Adrenal gland (tissue), 12 donors: Measurements from ENCODE around the gene CLEC3A. TPM values are rescaled to one million over a fixed set of nuclear protein-coding genes. Genes with fewer than 3 reads are reported as not detected.

Experiments used
- DNase-seq, 7 donors: peaks; one replicate each; pipeline ENCODE4 v3.0.0-alpha.2; 2019 to 2020
- H3K27ac ChIP-seq, 5 donors: fragments of 200-600 bp; sonication (generic) in 4 of 5; 1 replicate in 3 of 5; 2 replicates in 2 of 5; pipeline versions ENCODE4 v1.5.1 to v1.8.0; 2016 to 2020; ENCODE audit warnings: mild to moderate bottlenecking in 1 of 5
- H3K27me3 ChIP-seq: fragments of 200-600 bp; 2 replicates; pipeline ENCODE4 v1.8.0; 2021
- H3K36me3 ChIP-seq, 2 donors: fragments of 200-600 bp; replicated peaks in 1 of 2; 1 replicate in 1 of 2; 2 replicates in 1 of 2; pipeline versions ENCODE4 v1.5.1 to v1.8.0; 2018 to 2022
- H3K4me1 ChIP-seq, 2 donors: fragments of 200-600 bp; replicated peaks in 1 of 2; 1 replicate in 1 of 2; 2 replicates in 1 of 2; pipeline versions ENCODE4 v1.5.1 to v1.8.0; 2018 to 2021
- H3K4me3 ChIP-seq, 4 donors: fragments of 200-600 bp; sonication (generic) in 3 of 4; one replicate each; pipeline ENCODE4 v1.5.1; 2016 to 2018
- H3K9me3 ChIP-seq, 3 donors: fragments of 200-600 bp; sonication (generic) in 1 of 3; replicated peaks in 1 of 3; 1 replicate in 2 of 3; 2 replicates in 1 of 3; pipeline versions ENCODE4 v1.5.1 to v1.8.0; 2016 to 2021
- POLR2A ChIP-seq, 2 donors: fragments of 450-650 bp; IDR thresholded peaks; one replicate each; pipeline ENCODE4 v1.6.1; 2017; ENCODE audit warnings: antibody characterized with exemption in 2 of 2, mild to moderate bottlenecking in 2 of 2, moderate library complexity in 1 of 2
- WGBS, 4 donors: extraction: QIAGEN DNeasy Blood & Tissue Kit in 2 of 4; methylation state at CpG; one replicate each; pipeline versions ENCODE4 v1.1.5 to v1.1.7; 2013 to 2017; 5-methylcytosine and 5-hydroxymethylcytosine counted together
- intact Hi-C, 2 donors: fragments of 100-400 bp; cut with DNase I; formaldehyde crosslinking; loops; one replicate each; pipeline versions ENCODE4 v1.14.1 to v1.15.0; 2022 to 2023
- polyA plus RNA-seq, 3 donors: library from polyadenylated mRNA; stranded (reverse); fragments of 200-250 nt in 2 of 3; fragments of 350-450 nt in 1 of 3; fragmentation: Illumina TruSeq in 1 of 3; extraction: RNeasy Lipid Tissue Mini Kit (QIAGEN cat#74804) in 1 of 3; gene quantifications; one replicate each; pipeline ENCODE4 v1.2.3, GENCODE V29; 2013 to 2014
- total RNA-seq, 9 donors: library from RNA; depleted of rRNA in 4 of 9; stranded (reverse); fragments of >200 nt in 4 of 9; fragments of 120-200 nt in 1 of 9; fragmentation: NEBNext Ultra II Directional in 1 of 9; extraction: Animal tissue kit (Norgen Biotek cat#: 25700) in 1 of 9; gene quantifications; one replicate each; pipeline versions ENCODE4 v1.1.0 to v1.2.4, GENCODE V29; 2013 to 2023
- TF ChIP-seq, protein P1 (sequence below), 6 experiments: fragments of 450-650 bp in 4 of 6; fragments of 200-600 bp in 2 of 6; sonication (generic) in 1 of 6; IDR thresholded peaks; 1 replicate in 5 of 6; 2 replicates in 1 of 6; pipeline versions ENCODE4 v1.5.1 to v1.8.0; 2016 to 2021; ENCODE audit warnings: antibody characterized with exemption in 6 of 6, mild to moderate bottlenecking in 2 of 6, moderate library complexity in 1 of 6
- donor health status: healthy with polysubstance abuse.
- donor health status: Bipolar disorder and iron deficiency.
- donor health status: DM: yes; HTN: yes; CAD: no.
- donor health status: DM: no; HTN: no; CAD: no.
- donor health status: DM: no; HTN: no; CAD: no.
- donor health status: DM: yes; HTN: yes; CAD: no.

CLEC3A gene
- total and polyA plus RNA-seq, 12 donors: not detected

DNA sequence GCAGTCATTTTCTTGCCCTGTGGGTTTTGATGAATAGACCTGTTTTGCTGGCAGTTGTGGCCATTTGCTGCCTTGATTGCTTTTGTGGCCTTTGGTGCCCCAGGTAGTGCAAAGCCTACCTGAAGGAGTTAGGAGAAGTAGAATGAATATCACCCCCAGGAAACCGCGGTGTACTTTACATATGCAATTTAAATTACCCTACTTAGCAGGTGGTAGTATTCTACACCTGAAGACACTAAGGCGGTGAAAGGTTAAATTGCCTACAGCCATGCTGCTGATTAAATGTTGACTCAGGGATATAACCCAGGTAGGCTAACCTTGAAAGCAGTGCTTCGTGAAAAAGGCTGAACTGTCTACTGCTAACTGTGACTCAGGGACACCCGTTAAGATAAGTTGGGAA, 49.9 kb downstream of the CLEC3A start:
- H3K4me1 ChIP-seq: no peaks in the 10 kb centered on the region
- H3K27me3 ChIP-seq: no peaks in the 10 kb centered on the region
- H3K27ac ChIP-seq: no peak overlapping the region
- H3K36me3 ChIP-seq: no peaks in the 10 kb centered on the region
- DNase-seq: no peak
- no peak for TF ChIP-seq POLR2A (IDR thresholded peaks at IDR 0.05)
- TF ChIP-seq, protein P1, sequence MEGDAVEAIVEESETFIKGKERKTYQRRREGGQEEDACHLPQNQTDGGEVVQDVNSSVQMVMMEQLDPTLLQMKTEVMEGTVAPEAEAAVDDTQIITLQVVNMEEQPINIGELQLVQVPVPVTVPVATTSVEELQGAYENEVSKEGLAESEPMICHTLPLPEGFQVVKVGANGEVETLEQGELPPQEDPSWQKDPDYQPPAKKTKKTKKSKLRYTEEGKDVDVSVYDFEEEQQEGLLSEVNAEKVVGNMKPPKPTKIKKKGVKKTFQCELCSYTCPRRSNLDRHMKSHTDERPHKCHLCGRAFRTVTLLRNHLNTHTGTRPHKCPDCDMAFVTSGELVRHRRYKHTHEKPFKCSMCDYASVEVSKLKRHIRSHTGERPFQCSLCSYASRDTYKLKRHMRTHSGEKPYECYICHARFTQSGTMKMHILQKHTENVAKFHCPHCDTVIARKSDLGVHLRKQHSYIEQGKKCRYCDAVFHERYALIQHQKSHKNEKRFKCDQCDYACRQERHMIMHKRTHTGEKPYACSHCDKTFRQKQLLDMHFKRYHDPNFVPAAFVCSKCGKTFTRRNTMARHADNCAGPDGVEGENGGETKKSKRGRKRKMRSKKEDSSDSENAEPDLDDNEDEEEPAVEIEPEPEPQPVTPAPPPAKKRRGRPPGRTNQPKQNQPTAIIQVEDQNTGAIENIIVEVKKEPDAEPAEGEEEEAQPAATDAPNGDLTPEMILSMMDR (IDR thresholded peaks at IDR 0.05): no peak
- no peak overlapping the region for H3K4me3 ChIP-seq
- 19 to 31% (median 22%) methylated on average over 5 of the region's 5 CpGs for WGBS, 4 donors
- intact Hi-C loops: no loop called here
- H3K9me3 ChIP-seq: no peaks in the 10 kb centered on the region

DNA sequence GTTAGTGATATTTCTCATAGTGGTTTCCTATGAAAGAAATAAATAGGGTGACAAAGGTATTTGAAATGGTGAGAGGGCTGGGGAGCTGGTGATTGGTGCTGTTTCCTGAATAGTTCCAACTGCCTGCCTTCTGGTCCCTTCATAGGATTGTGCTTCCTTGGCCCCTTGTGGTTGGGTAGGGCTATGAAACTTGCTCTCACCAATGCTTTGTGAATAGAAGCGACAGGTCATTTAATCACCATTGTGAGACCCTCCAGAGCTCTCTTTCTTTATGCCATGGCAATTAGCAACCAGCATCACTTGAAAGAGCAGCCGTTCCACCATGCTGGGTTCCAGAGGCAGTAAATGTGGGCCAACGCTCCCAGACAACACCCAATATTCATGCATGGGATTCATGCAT, 53.5 kb downstream of the CLEC3A start:
- intact Hi-C loops: no loop called here
- Histone ChIP-seq H3K27me3 (no peaks in the 10 kb centered on the region), H3K4me3 (peak overlapping the region in 1 of 4 donors; percentile 11), H3K27ac (no peak overlapping the region), H3K4me1 (no peaks in the 10 kb centered on the region), H3K36me3 (no peaks in the 10 kb centered on the region), H3K9me3 (no peaks in the 10 kb centered on the region)
- 69 to 84% (median 77%) methylated on average over 3 of the region's 3 CpGs for WGBS, 4 donors
- no peak for DNase-seq
- no peak for TF ChIP-seq POLR2A (IDR thresholded peaks at IDR 0.05)
- TF ChIP-seq, protein P1 (IDR thresholded peaks at IDR 0.05): no peak

DNA sequence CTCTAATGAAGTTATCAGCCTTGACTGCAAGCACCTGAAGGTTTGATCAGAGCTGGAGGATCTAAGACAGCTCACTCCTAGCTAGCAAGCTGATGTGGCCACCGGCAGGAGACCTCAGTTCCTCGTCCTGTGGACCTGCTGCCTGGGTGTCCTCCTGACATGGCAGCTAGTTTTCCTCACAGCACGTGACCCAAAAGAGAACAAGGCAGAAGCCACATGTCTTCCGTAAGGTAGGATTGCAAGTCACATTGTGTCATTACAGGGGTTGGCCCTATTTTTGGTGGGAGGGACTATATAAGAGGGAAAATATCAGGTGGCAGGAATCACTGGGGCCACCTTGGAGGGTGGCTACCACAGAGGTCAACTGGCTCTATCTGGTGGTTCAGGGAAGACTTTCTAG, 59.0 kb downstream of the CLEC3A start:
- Histone ChIP-seq H3K4me1 (no peaks in the 10 kb centered on the region), H3K9me3 (no peaks in the 10 kb centered on the region), H3K36me3 (no peaks in the 10 kb centered on the region), H3K27me3 (no peaks in the 10 kb centered on the region), H3K27ac (no peak overlapping the region), H3K4me3 (no peak overlapping the region)
- DNase-seq: no peak
- TF ChIP-seq, protein P1 (IDR thresholded peaks at IDR 0.05): no peak
- no peak for TF ChIP-seq POLR2A (IDR thresholded peaks at IDR 0.05)
- intact Hi-C loops: no loop called here
- 76 to 95% (median 83%) methylated on average over 2 to 4 of the region's 4 CpGs for WGBS, 4 donors

Other genes with a start within 250 kb of the CLEC3A start
- gene VAT1L, start 234.0 kb upstream of the CLEC3A start, total RNA-seq: 100 to 1,000 TPM in 1 of 9 donors, 10 to 100 TPM in 8; 18.1 to 103 (median 38.4) TPM
- gene VAT1L, start 234.0 kb upstream of the CLEC3A start, polyA plus RNA-seq: 10 to 100 TPM; 29.8 to 73.9 (median 38.0) TPM
- gene WWOX, start 77.1 kb downstream of the CLEC3A start, total RNA-seq: 10 to 100 TPM; 17.3 to 74.6 (median 21.7) TPM
- gene WWOX, start 77.1 kb downstream of the CLEC3A start, polyA plus RNA-seq: 10 to 100 TPM; 11.8 to 17.1 (median 16.9) TPM